ENCODE results near the gene TBCB.
"Not testable (repeated sequence)": the region's sequence is repeated elsewhere in the genome, so short reads cannot be mapped to it uniquely, and the experiment has no call there.

The TBCB gene

GRCh38 chr19:36134867-36135266 lies 19.6 kb downstream of the TBCB start:
- DNase-seq (ENCODE audit: low read depth in 2 of 2): not testable (repeated sequence)

DNA sequence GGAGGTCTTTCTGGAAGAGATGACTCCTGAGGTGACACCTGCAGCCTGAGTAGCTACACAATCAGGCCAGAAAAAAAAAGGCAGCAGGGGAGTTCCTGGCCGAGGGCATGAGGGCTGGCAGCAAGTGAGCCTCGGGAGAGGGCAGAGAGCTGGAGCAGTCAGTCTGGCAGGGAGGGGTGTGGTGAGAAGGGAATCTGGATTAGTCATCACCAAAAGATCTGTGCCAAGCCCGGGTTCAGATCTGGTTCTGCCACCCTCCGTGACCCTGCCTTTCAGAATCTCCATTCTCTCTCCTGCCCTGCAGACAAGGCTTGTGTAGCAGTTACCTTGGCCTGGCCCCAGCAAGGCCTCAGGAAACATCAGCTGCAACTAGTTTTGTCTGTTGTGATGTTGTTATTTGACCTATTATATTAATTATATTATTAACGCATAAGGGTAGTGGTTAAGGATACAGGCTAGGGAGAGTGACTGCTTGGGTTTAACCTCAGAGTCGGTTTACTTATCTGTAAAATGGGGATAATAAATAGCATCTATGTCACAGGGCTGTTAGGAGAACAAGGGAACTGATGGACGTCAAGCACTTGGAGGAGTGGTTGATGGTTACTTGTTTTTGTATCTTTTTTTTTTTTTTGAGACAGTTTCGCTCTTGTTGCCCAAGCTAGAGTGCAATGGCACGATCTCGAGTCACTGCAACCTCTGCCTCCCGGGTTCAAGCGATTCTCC lies 21.9 kb downstream of the TBCB start:
- DNase-seq (ENCODE audit: low read depth in 2 of 2): no peak

DNA sequence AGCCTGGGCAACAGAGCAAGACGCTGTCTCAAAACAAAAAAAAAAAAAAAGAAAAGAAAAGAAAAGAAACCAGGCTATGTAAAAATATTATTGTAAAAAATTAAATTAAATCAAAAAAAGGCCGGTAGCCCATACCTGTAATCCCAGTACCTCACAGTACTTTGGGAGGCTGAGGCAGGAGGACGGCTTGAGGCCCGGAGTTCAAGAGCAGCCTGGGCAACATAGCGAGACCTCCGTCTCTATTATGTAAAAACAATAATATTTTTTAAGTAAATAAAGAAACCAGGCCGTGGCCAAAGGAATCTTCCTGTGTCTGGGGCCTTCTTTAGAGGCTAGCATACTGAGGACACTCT lies 23.8 kb downstream of the TBCB start:
- no peak for DNase-seq (ENCODE audit: low read depth in 2 of 2)

- peak; percentile 83 for DNase-seq (ENCODE audit: low read depth in 2 of 2)
Measured at GRCh38 chr19:36139473-36140303, 24.4 kb downstream of the TBCB start, which contains the start of gene CAPNS1. CAPNS1 (plus strand) TSS chr19:36140066; CDS start chr19:36141012, 946 bp downstream.

- no peak for DNase-seq (ENCODE audit: low read depth in 2 of 2)
Measured at GRCh38 chr19:36140304-36141038, 25.2 kb downstream of the TBCB start.

- DNase-seq (ENCODE audit: low read depth in 2 of 2): peak; percentile 76 to 85
Measured at GRCh38 chr19:36141039-36141927, 26.0 kb downstream of the TBCB start.

DNA sequence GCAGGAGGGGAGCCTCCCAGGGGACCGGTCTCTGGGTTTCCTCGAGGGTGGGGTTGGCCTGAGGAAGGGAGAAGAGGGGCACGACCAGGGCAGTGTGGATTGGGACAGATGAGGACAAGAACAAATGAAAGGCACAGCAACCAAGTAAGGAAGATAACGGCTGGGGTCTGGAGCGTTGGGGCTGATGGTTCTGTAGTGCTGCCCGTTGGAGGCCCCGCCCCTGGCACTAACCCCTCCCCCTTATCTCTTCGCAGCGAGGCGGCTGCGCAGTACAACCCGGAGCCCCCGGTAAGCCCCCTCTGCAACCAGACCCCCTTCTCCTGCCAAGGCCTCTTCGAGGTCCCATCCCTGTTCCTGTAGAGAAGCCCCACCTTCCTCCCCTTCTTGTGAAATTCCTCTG lies 26.8 kb downstream of the TBCB start:
- DNase-seq (ENCODE audit: low read depth in 2 of 2): no peak

DNA sequence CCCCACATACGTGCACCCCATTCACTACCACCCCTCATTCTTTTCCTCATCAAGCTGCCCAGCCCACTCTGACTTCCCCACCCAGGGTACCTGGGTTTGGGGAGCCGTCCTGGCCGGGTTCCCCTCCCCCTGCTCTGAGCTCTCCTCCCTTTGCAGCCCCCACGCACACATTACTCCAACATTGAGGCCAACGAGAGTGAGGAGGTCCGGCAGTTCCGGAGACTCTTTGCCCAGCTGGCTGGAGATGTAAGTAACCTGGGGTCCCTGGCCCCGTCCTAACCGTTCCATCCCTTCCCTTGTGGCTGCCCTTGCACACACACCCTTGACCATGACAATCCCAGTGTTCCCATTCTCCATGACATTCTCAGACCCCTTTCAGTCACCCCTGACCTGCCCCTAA lies 27.2 kb downstream of the TBCB start:
- no peak for DNase-seq (ENCODE audit: low read depth in 2 of 2)

GRCh38 chr19:36144624-36145023 lies 29.4 kb downstream of the TBCB start:
- no peak for DNase-seq (ENCODE audit: low read depth in 2 of 2)

GRCh38 chr19:36149673-36150406 lies 34.6 kb downstream of the TBCB start:
- DNase-seq (ENCODE audit: low read depth in 2 of 2): no peak

GRCh38 chr19:36150586-36150985 lies 35.3 kb downstream of the TBCB start:
- DNase-seq (ENCODE audit: low read depth in 2 of 2): no peak

DNA sequence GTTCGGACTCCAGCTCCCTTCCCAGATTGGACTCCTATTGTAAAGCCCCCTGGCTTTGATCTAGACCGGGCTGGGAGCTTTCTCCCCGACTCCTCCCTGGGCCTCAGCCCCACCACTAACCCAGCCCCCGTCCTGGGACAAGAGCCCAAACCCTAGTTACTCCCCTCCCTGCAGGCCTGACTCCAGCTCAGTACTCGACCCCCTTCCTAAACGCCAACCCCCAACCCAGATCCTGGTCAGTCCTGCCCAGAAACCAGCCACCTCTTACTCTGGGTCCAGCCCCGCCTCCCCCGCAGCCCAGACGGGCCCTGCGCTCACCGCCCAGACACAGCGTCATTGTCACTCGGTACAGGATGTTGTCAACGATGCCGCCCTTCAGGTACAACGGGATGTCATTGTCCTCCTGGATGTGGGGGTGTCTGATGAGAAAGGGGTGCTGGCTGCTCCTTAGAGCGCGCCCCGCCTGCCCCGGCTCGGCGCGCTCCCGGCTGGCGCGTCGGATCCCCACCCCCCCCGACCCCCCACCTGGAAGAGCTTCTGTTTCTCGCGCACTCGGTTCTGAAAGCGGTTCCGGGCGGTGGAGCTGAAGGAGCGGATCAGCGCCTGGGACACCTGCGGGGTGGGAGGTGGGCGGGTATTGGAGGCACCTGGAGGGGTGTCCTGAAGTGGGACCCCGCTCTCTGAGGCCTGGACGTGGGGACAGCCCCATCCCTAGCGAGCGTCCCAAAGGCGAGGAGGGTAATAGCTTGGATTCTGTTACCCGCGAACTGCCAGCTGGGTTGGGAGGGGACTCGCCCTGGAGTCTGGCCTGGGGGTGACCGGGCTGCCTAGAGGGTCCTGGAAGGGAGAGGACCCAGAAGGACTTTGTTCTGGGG lies 36.1 kb downstream of the TBCB start:
- DNase-seq (ENCODE audit: low read depth in 2 of 2): no peak

GRCh38 chr19:36152019-36152351 lies 36.7 kb downstream of the TBCB start:
- DNase-seq (ENCODE audit: low read depth in 2 of 2): no peak

GRCh38 chr19:36152352-36153091 lies 37.3 kb downstream of the TBCB start, which contains the start of gene COX7A1:
COX7A1 (minus strand) TSS chr19:36152447; CDS start chr19:36152407, 40 bp downstream.
- DNase-seq (ENCODE audit: low read depth in 2 of 2): no peak

DNA sequence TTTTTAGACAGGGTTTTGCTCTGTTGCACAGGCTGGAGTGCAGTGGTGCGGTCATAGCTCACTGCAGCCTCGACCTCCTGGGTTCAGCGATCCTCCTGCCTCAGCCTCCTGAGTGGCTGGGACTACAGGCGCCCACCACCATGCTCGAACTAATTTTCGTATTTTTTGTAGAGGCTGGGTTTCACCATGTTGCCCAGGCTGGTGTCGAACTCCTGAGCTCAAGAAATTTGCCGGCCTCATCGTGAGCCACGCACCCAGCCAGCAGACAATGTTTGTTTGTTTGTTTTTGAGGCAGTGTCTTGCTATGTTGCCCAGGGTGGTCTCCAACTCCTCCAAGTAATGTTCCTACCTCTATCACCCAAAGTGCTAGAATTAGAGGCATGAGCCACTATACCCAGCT lies 37.9 kb downstream of the TBCB start:
- DNase-seq (ENCODE audit: low read depth in 2 of 2): no peak

GRCh38 chr19:36160821-36161596 lies 45.7 kb downstream of the TBCB start:
- no peak for DNase-seq (ENCODE audit: low read depth in 2 of 2)

- DNase-seq (ENCODE audit: low read depth in 2 of 2): no peak
Measured at GRCh38 chr19:36163813-36164212, 48.5 kb downstream of the TBCB start.

GRCh38 chr19:36169084-36169760 lies 54.0 kb downstream of the TBCB start:
- DNase-seq (ENCODE audit: low read depth in 2 of 2): no peak

All from stimulated activated CD8-positive, alpha-beta memory T cell treated with anti-CD3 and anti-CD28 coated beads, Interleukin-7, amount 100 ng/mL, for 1 hour (primary cell).